GM12878 (cell line): ENCODE results near the gene LINGO1. TPM values are rescaled to one million over a fixed set of nuclear protein-coding genes. Genes with fewer than 3 reads are reported as not detected.

Experiments used
- ATAC-seq: fragments of 200-7000 bp; cut with Tn5 transposase; 3 replicates; pipeline ENCODE4 v1.9.1; 2020; ENCODE audit warnings: mild to moderate bottlenecking, moderate library complexity
- BruUV-seq: library from RNA; stranded (reverse); fragments of 400-500 nt; replicated peaks from 2 replicates; lab custom pipeline; 2021; lab: Mats Ljungman, UMichigan
- CTCF ChIA-PET: fragments of 300-600 bp; sonication (Branson Sonifier 250); formaldehyde crosslinking; extraction: SDS; loops from one replicate; lab custom pipeline; 2021; ENCODE audit warnings: inconsistent platforms; lab: Yijun Ruan, JAX
- POLR2A ChIA-PET: fragments of 350-600 bp; formaldehyde crosslinking; extraction: SDS; loops from one replicate; lab custom pipeline; 2021; ENCODE audit warnings: inconsistent platforms; lab: Charles Lee
- RAD21 ChIA-PET: fragments of 300-600 bp; sonication (Branson Sonifier 250); formaldehyde crosslinking; loops from one replicate; lab custom pipeline; 2023; ENCODE audit warnings: antibody characterized with exemption; ENCODE audit not compliant: unreplicated experiment; lab: Charles Lee
- SMC1A ChIA-PET: fragments of 300-600 bp; sonication (Branson Sonifier 250); formaldehyde crosslinking; loops from one replicate; lab custom pipeline; 2023; ENCODE audit not compliant: unreplicated experiment, uncharacterized antibody; lab: Charles Lee
- DNase-seq: peaks from one replicate; pipeline ENCODE4 v3.0.0-alpha.2; 2011; ENCODE audit warnings: low read depth, low spot score
- FAIRE-seq: peaks from 3 replicates; lab custom pipeline; 2011; peaks lifted over from hg19 to GRCh38; lab: Jason Lieb, UNC
- H2AFZ ChIP-seq: 2 replicates; pipeline ENCODE4 v1.6.0; 2011; ENCODE audit warnings: low read depth, low read length, control low read depth; ENCODE audit not compliant: control insufficient read depth
- H3K27ac ChIP-seq: 2 replicates; pipeline ENCODE4 v1.5.1; 2011; ENCODE audit warnings: control low read depth; ENCODE audit not compliant: control insufficient read depth, insufficient read depth
- H3K27me3 ChIP-seq, 2 experiments: replicated peaks in 1 of 2; 2 replicates each; pipeline versions ENCODE4 v1.6.0 to v1.6.1; 2011; ENCODE audit warnings: low read length in 1 of 2; ENCODE audit not compliant: control insufficient read depth in 2 of 2, insufficient read depth in 2 of 2
- H3K36me3 ChIP-seq, 2 experiments: 2 replicates each; pipeline ENCODE4 v1.5.1; 2011; ENCODE audit warnings: low read length in 1 of 2; ENCODE audit not compliant: control insufficient read depth in 2 of 2, insufficient read depth in 2 of 2
- H3K4me1 ChIP-seq: 2 replicates; pipeline ENCODE4 v1.6.1; 2011; ENCODE audit warnings: mild to moderate bottlenecking, low read length, moderate library complexity, mixed read lengths; ENCODE audit not compliant: control insufficient read depth, insufficient read depth
- H3K4me2 ChIP-seq: 2 replicates; pipeline ENCODE4 v1.6.0; 2011; ENCODE audit warnings: control low read depth; ENCODE audit not compliant: control insufficient read depth, insufficient read depth
- H3K4me3 ChIP-seq: fragments of 200-600 bp; sonication (generic); 2 replicates; pipeline ENCODE4 v1.5.1; 2016
- H3K79me2 ChIP-seq: 2 replicates; pipeline ENCODE4 v1.6.0; 2011; ENCODE audit warnings: low read length; ENCODE audit not compliant: control insufficient read depth, insufficient read depth
- H3K9ac ChIP-seq: 2 replicates; pipeline ENCODE4 v1.8.0; 2011; ENCODE audit warnings: low read length, control low read depth, mixed read lengths; ENCODE audit not compliant: control insufficient read depth, insufficient read depth
- H3K9me3 ChIP-seq: replicated peaks from 3 replicates; pipeline ENCODE4 v1.5.1; 2011; ENCODE audit warnings: mild to moderate bottlenecking, low read length; ENCODE audit not compliant: control insufficient read depth, insufficient read depth
- H4K20me1 ChIP-seq: 2 replicates; pipeline ENCODE4 v1.6.0; 2011; ENCODE audit not compliant: control insufficient read depth, insufficient read depth
- CBX3 ChIP-seq: fragments of 200-600 bp; sonication (generic); IDR thresholded peaks from 2 replicates; pipeline ENCODE4 v1.6.1; 2016; ENCODE audit warnings: low read depth, borderline replicate concordance
- CUX1 ChIP-seq: IDR thresholded peaks from 2 replicates; pipeline ENCODE4 v1.6.1; 2012; ENCODE audit warnings: improper control_type of control experiment, low read depth, low read length; ENCODE audit not compliant: insufficient replicate concordance
- E2F4 ChIP-seq: IDR thresholded peaks from 2 replicates; pipeline ENCODE4 v1.6.1; 2012; ENCODE audit warnings: low read depth, low read length, improper control_type of control experiment
- ELK1 ChIP-seq: IDR thresholded peaks from 2 replicates; pipeline ENCODE4 v1.6.1; 2012; ENCODE audit warnings: low read depth, low read length, improper control_type of control experiment
- IKZF1 ChIP-seq: fragments of 450-650 bp; conservative IDR thresholded peaks from 2 replicates; pipeline ENCODE4 v1.6.1; 2017; ENCODE audit warnings: antibody characterized with exemption, mild to moderate bottlenecking
- IRF4 ChIP-seq: IDR thresholded peaks from 2 replicates; pipeline ENCODE4 v1.6.1; 2011; ENCODE audit warnings: low read depth, low read length
- NR2F1 ChIP-seq: fragments of 450-650 bp; conservative IDR thresholded peaks from 2 replicates; pipeline ENCODE4 v1.6.1; 2017; ENCODE audit warnings: mild to moderate bottlenecking
- PBX3 ChIP-seq: IDR thresholded peaks from 2 replicates; pipeline ENCODE4 v1.6.1; 2011; ENCODE audit warnings: mild to moderate bottlenecking, low read depth, low read length, moderate library complexity; ENCODE audit not compliant: insufficient replicate concordance
- PKNOX1 ChIP-seq: fragments of 450-650 bp; IDR thresholded peaks from 2 replicates; pipeline ENCODE4 v1.6.1; 2016; ENCODE audit warnings: mild to moderate bottlenecking
- POLR2AphosphoS5 ChIP-seq: IDR thresholded peaks from 2 replicates; pipeline ENCODE4 v1.6.1; 2011; ENCODE audit warnings: mild to moderate bottlenecking, low read length, inconsistent platforms
- SMARCA5 ChIP-seq: fragments of 450-650 bp; IDR thresholded peaks from 2 replicates; pipeline ENCODE4 v1.6.1; 2017; ENCODE audit warnings: mild to moderate bottlenecking
- SPI1 ChIP-seq: IDR thresholded peaks from 2 replicates; pipeline ENCODE4 v1.6.1; 2011; ENCODE audit warnings: low read depth, mild to moderate bottlenecking, low read length, moderate library complexity, borderline replicate concordance; ENCODE audit not compliant: insufficient read depth
- SRF ChIP-seq, 2 experiments: IDR thresholded peaks; 2 replicates each; pipeline ENCODE4 v1.6.1; 2011; ENCODE audit warnings: low read depth in 2 of 2, low read length in 2 of 2, mild to moderate bottlenecking in 1 of 2, moderate library complexity in 1 of 2
- SUPT20H ChIP-seq: IDR thresholded peaks from 2 replicates; pipeline ENCODE4 v1.6.1; 2011; ENCODE audit warnings: low read depth, mild to moderate bottlenecking, low read length, moderate library complexity, borderline replicate concordance; ENCODE audit not compliant: control insufficient read depth
- ZNF207 ChIP-seq: fragments of 450-650 bp; IDR thresholded peaks from 2 replicates; pipeline ENCODE4 v1.6.1; 2014; ENCODE audit warnings: antibody characterized with exemption, mild to moderate bottlenecking, borderline replicate concordance
- WGBS: methylation state at CpG from one replicate; pipeline ENCODE4 v1.1.6; 2016; ENCODE audit warnings: low lambda C conversion rate; ENCODE audit not compliant: insufficient replicate concordance, insufficient coverage; ENCODE audit errors: missing lambda C conversion rate; 5-methylcytosine and 5-hydroxymethylcytosine counted together
- in situ Hi-C: fragments of 300-500 bp; cut with MboI; formaldehyde crosslinking; loops from 9 replicates; pipeline ENCODE4 v1.14.3; 2018; ENCODE audit warnings: mixed read lengths
- intact Hi-C: fragments of 100-400 bp; cut with micrococcal nuclease; formaldehyde crosslinking; loops from one replicate; pipeline ENCODE4 v1.14.2; 2022; ENCODE audit not compliant: unreplicated experiment
- polyA plus RNA-seq, 11 experiments: library from polyadenylated mRNA; depleted of rRNA in 4 of 11; unstranded in 6 of 11; stranded (reverse) in 5 of 11; fragments of >200 nt; fragmentation: Nextera tagmentation in 4 of 11; fragmentation: Illumina TruSeq in 1 of 11; extraction: Ambion mirVana in 4 of 11; extraction: Trizol in 1 of 11; gene quantifications; 1 replicate in 1 of 11; 2 replicates in 10 of 11; pipeline versions ENCODE4 v1.2.1 to v1.2.3, GENCODE V29; 2011 to 2016; ENCODE audit warnings: inconsistent platforms in 2 of 11, missing spikeins in 2 of 11, low read depth in 1 of 11
- total RNA-seq, 4 experiments: library from RNA; depleted of rRNA in 3 of 4; stranded (reverse); fragments of >200 nt in 3 of 4; fragmentation: Illumina TruSeq in 1 of 4; extraction: Trizol in 1 of 4; gene quantifications; 2 replicates each; pipeline versions ENCODE4 v1.2.1 to v1.2.3, GENCODE V29; 2013 to 2021

Gene LINGO1
- total and polyA plus RNA-seq, 10 of the 15 experiments (the other 5 are each of a cell fraction or from before 2014, with no cell fraction given), result 0.04 to 3.9 (median 0.17) TPM; not detected in 6

- H3K27me3 ChIP-seq, result no peaks in the 10 kb centered on the region
- no peak overlapping the region for H3K9ac ChIP-seq
- no peaks in the 10 kb centered on the region for H3K36me3 ChIP-seq
- no peak overlapping the region for H3K4me2 ChIP-seq
- H4K20me1 ChIP-seq, result no peaks in the 10 kb centered on the region
- H3K27ac ChIP-seq, result no peak overlapping the region
- ChIA-PET CTCF (interaction anchor here (0.5 to 1.1 kb wide), 2 partner anchors 24 to 380 kb away, joined by 3 to 6 read pairs; no protein-coding TSS in a partner anchor), SMC1A (no interaction called here), POLR2A (no interaction called here), RAD21 (no interaction called here)
- no peak overlapping the region for H2AFZ ChIP-seq
- in situ Hi-C loops (no loop called here), intact Hi-C loops (no loop called here)
- FAIRE-seq, result no peak
- ATAC-seq, result peak; percentile 23; the same call in 1 of the 3 replicates
- no peaks in the 10 kb centered on the region; the same call in 1 of the 2 replicates for H3K4me1 ChIP-seq
- no TSS peak for BruUV-seq
- H3K9me3 ChIP-seq, result no peaks in the 10 kb centered on the region; the same call in 2 of the 3 replicates
- no peak overlapping the region for H3K4me3 ChIP-seq
- no peaks in the 10 kb centered on the region for H3K79me2 ChIP-seq
- WGBS, result 11% methylated on average over 7 of the region's 10 CpGs
- DNase-seq, result no peak
- no peak for TF ChIP-seq SMARCA5
- TF ChIP-seq ZNF207, result no peak
- no peak for TF ChIP-seq CUX1
- no peak for TF ChIP-seq E2F4
- TF ChIP-seq NR2F1, result no peak
- TF ChIP-seq PBX3, result no peak
- no peak for TF ChIP-seq CBX3
- TF ChIP-seq SUPT20H, result no peak
- no peak for TF ChIP-seq SRF (IDR thresholded peaks at IDR 0.05; ENCODE audit: low read depth in 2 of 2, low read length in 2 of 2)
- no peak for TF ChIP-seq PKNOX1
- no peak for TF ChIP-seq SPI1
- TF ChIP-seq ELK1, result no peak
- TF ChIP-seq POLR2AphosphoS5, result no peak
- TF ChIP-seq IRF4, result no peak
- TF ChIP-seq IKZF1, result no peak
Measured at GRCh38 chr15:77567202-77567601, 65.5 kb downstream of the LINGO1 start.
